Neural cell (in vitro differentiated cells): ENCODE data around the gene CTR9. TPM values are rescaled to one million over a fixed set of nuclear protein-coding genes. Genes with fewer than 3 reads are reported as not detected.

Experiments used
- H2AFZ ChIP-seq: fragments of 200-600, 300-800 bp; sonication (generic), shearing (Covaris generic); 2 replicates; pipeline ENCODE4 v1.6.0; 2014; ENCODE audit warnings: low read depth, mild to moderate bottlenecking, antibody characterized with exemption, low read length, moderate library complexity
- H3F3A ChIP-seq: fragments of 200-600 bp; shearing (Covaris generic); 2 replicates; pipeline ENCODE4 v1.6.1; 2016; ENCODE audit warnings: mild to moderate bottlenecking, moderate library complexity, mixed read lengths, antibody characterized with exemption, low read length; ENCODE audit not compliant: insufficient read depth, poor library complexity, severe bottlenecking
- H3K27ac ChIP-seq: fragments of 200-600, 300-800 bp; sonication (generic), shearing (Covaris generic); 2 replicates; pipeline ENCODE4 v1.5.1; 2014; ENCODE audit warnings: mild to moderate bottlenecking, low read length, moderate library complexity
- H3K27me3 ChIP-seq: fragments of 300-800, 200-600 bp; sonication (generic), shearing (Covaris generic); 2 replicates; pipeline ENCODE4 v1.6.0; 2014; ENCODE audit warnings: mild to moderate bottlenecking, low read depth, low read length, moderate library complexity; ENCODE audit not compliant: insufficient read depth
- H3K36me3 ChIP-seq: fragments of 300-800, 200-600 bp; sonication (generic), shearing (Covaris generic); 2 replicates; pipeline ENCODE4 v1.5.1; 2014; ENCODE audit warnings: mild to moderate bottlenecking, antibody characterized with exemption, low read length, moderate library complexity; ENCODE audit not compliant: insufficient read depth
- H3K4me2 ChIP-seq: fragments of 300-800, 200-600 bp; sonication (generic), shearing (Covaris generic); 2 replicates; pipeline ENCODE4 v1.6.0; 2014; ENCODE audit warnings: mild to moderate bottlenecking, low read length
- H3K4me3 ChIP-seq: fragments of 300-800, 200-600 bp; sonication (generic), shearing (Covaris generic); 2 replicates; pipeline ENCODE4 v1.5.1; 2014; ENCODE audit warnings: mild to moderate bottlenecking, low read length, moderate library complexity
- H3K79me2 ChIP-seq: fragments of 200-600 bp; shearing (Covaris generic); replicated peaks from 2 replicates; pipeline ENCODE4 v1.6.0; 2014; ENCODE audit warnings: mild to moderate bottlenecking, low read length, moderate library complexity; ENCODE audit not compliant: insufficient read depth
- H3K9ac ChIP-seq: fragments of 300-800, 200-600 bp; sonication (generic), shearing (Covaris generic); 2 replicates; pipeline ENCODE4 v1.6.1; 2016; ENCODE audit warnings: mild to moderate bottlenecking, low read length, mixed read lengths
- H3K9me2 ChIP-seq: fragments of 200-600 bp; shearing (Covaris generic); 2 replicates; pipeline ENCODE4 v1.6.1; 2016; ENCODE audit warnings: mild to moderate bottlenecking, low read length, mixed read lengths; ENCODE audit not compliant: insufficient read depth
- H3K9me3 ChIP-seq: fragments of 200-600, 300-800 bp; sonication (generic), shearing (Covaris generic); 2 replicates; pipeline ENCODE4 v1.6.1; 2016; ENCODE audit warnings: mild to moderate bottlenecking, mixed run types, low read length, moderate library complexity, mixed read lengths
- H4K20me1 ChIP-seq: fragments of 200-600 bp; shearing (Covaris generic); 2 replicates; pipeline ENCODE4 v1.6.1; 2016; ENCODE audit warnings: mild to moderate bottlenecking, mixed run types; ENCODE audit not compliant: insufficient read depth
- EP300 ChIP-seq: fragments of 450-650 bp; conservative IDR thresholded peaks from 2 replicates; pipeline ENCODE4 v1.6.1; 2014; ENCODE audit warnings: antibody characterized with exemption, mild to moderate bottlenecking, moderate library complexity; ENCODE audit not compliant: poor library complexity, severe bottlenecking
- EZH2 ChIP-seq: fragments of 200-600, 300-800 bp; shearing (Covaris generic), sonication (generic); IDR thresholded peaks from 2 replicates; pipeline ENCODE4 v1.6.1; 2014; ENCODE audit warnings: antibody characterized with exemption, low read length, borderline replicate concordance, mild to moderate bottlenecking; ENCODE audit not compliant: insufficient read depth, poor library complexity, severe bottlenecking
- MXI1 ChIP-seq: fragments of 450-650 bp; conservative IDR thresholded peaks from 2 replicates; pipeline ENCODE4 v1.6.1; 2014; ENCODE audit warnings: antibody characterized with exemption, mild to moderate bottlenecking; ENCODE audit not compliant: poor library complexity, severe bottlenecking
- POLR2AphosphoS5 ChIP-seq: IDR thresholded peaks from 2 replicates; pipeline ENCODE4 v1.6.1; 2012
- RAD21 ChIP-seq: fragments of 450-650 bp; conservative IDR thresholded peaks from 2 replicates; pipeline ENCODE4 v1.6.1; 2014; ENCODE audit warnings: antibody characterized with exemption, mild to moderate bottlenecking, moderate library complexity
- REST ChIP-seq: IDR thresholded peaks from 2 replicates; pipeline ENCODE4 v1.6.1; 2012; ENCODE audit warnings: borderline replicate concordance
- SMC3 ChIP-seq: fragments of 450-650 bp; conservative IDR thresholded peaks from 2 replicates; pipeline ENCODE4 v1.6.1; 2014; ENCODE audit warnings: antibody characterized with exemption, mild to moderate bottlenecking, moderate library complexity; ENCODE audit not compliant: poor library complexity
- TAF1 ChIP-seq: IDR thresholded peaks from 2 replicates; pipeline ENCODE4 v1.6.1; 2012; ENCODE audit warnings: low read depth
- polyA plus RNA-seq: library from polyadenylated mRNA; depleted of rRNA; stranded (reverse); fragments of >200 nt; gene quantifications from 2 replicates; pipeline ENCODE4 v1.2.3, GENCODE V29; 2014
- TF ChIP-seq, protein P1 (sequence below): fragments of 450-650 bp; IDR thresholded peaks from 2 replicates; pipeline ENCODE4 v1.5.1; 2014; ENCODE audit warnings: antibody characterized with exemption, mild to moderate bottlenecking, moderate library complexity; ENCODE audit not compliant: poor library complexity, severe bottlenecking

Gene CTR9
- polyA plus RNA-seq, 1 donor from 2014 or later = 24.1 TPM

GRCh38 chr11:10720881-10721376 is 30.1 kb upstream of the CTR9 start:
- no peak overlapping the region for H3K4me3 ChIP-seq
- H4K20me1 ChIP-seq = no peaks in the 10 kb centered on the region
- H2AFZ ChIP-seq = no peak overlapping the region
- no peaks in the 10 kb centered on the region for H3K79me2 ChIP-seq
- no peak for TF ChIP-seq RAD21
- TF ChIP-seq REST = no peak
- no peak for TF ChIP-seq EP300
- no peak for TF ChIP-seq MXI1
- TF ChIP-seq SMC3 = no peak
- TF ChIP-seq TAF1 = no peak
- TF ChIP-seq, protein P1, sequence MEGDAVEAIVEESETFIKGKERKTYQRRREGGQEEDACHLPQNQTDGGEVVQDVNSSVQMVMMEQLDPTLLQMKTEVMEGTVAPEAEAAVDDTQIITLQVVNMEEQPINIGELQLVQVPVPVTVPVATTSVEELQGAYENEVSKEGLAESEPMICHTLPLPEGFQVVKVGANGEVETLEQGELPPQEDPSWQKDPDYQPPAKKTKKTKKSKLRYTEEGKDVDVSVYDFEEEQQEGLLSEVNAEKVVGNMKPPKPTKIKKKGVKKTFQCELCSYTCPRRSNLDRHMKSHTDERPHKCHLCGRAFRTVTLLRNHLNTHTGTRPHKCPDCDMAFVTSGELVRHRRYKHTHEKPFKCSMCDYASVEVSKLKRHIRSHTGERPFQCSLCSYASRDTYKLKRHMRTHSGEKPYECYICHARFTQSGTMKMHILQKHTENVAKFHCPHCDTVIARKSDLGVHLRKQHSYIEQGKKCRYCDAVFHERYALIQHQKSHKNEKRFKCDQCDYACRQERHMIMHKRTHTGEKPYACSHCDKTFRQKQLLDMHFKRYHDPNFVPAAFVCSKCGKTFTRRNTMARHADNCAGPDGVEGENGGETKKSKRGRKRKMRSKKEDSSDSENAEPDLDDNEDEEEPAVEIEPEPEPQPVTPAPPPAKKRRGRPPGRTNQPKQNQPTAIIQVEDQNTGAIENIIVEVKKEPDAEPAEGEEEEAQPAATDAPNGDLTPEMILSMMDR = no peak
- TF ChIP-seq EZH2 = no peak
- no peaks in the 10 kb centered on the region for H3K36me3 ChIP-seq
- no peaks in the 10 kb centered on the region for H3K9me3 ChIP-seq
- H3K27ac ChIP-seq = no peak overlapping the region
- H3K9ac ChIP-seq = no peak overlapping the region
- no peaks in the 10 kb centered on the region for H3K9me2 ChIP-seq
- H3K27me3 ChIP-seq = no peaks in the 10 kb centered on the region
- H3F3A ChIP-seq = no peaks in the 10 kb centered on the region
- H3K4me2 ChIP-seq = no peak overlapping the region

DNA sequence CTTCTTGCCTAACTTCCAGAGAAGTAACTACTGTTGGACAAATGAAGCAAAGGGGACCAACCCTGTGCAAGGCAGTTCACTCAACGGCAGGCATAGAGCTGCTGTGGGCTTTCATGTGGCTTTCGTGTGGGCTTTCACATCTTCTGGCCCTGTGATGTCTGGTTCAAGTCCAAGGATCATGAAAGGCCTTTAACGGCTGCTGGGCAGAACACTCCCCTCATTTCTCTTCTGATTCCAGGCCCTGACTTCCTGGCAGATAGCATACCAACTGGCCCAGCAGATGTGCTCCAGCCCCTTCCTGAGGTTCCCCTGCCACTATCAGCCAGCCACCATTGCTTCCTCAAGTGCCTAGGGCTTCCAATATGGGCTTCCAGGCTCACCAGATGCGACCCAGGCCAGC is 28.7 kb upstream of the CTR9 start:
- Histone ChIP-seq H3K9ac (no peak overlapping the region), H3K9me3 (no peaks in the 10 kb centered on the region), H3K4me3 (no peak overlapping the region), H3F3A (no peaks in the 10 kb centered on the region), H4K20me1 (no peaks in the 10 kb centered on the region), H3K27ac (no peak overlapping the region), H2AFZ (no peak overlapping the region), H3K79me2 (no peaks in the 10 kb centered on the region), H3K4me2 (no peak overlapping the region), H3K9me2 (no peaks in the 10 kb centered on the region), H3K27me3 (no peaks in the 10 kb centered on the region), H3K36me3 (no peaks in the 10 kb centered on the region)
- no peak for TF ChIP-seq EZH2
- TF ChIP-seq REST = no peak
- TF ChIP-seq TAF1 = no peak
- no peak for TF ChIP-seq POLR2AphosphoS5
- TF ChIP-seq, protein P1 = no peak
- TF ChIP-seq RAD21 = no peak
- no peak for TF ChIP-seq SMC3
- no peak for TF ChIP-seq EP300
- no peak for TF ChIP-seq MXI1
